GM21360 (cell line): ENCODE measurements around the gene MOCS1.

ENCODE experiments used
- ATAC-seq: cut with Tn5 transposase; IDR thresholded peaks from one replicate; pipeline ENCODE4 v1.9.1; 2021; ENCODE audit warnings: mild to moderate bottlenecking, moderate library complexity; ENCODE audit not compliant: unreplicated experiment

The MOCS1 gene

DNA sequence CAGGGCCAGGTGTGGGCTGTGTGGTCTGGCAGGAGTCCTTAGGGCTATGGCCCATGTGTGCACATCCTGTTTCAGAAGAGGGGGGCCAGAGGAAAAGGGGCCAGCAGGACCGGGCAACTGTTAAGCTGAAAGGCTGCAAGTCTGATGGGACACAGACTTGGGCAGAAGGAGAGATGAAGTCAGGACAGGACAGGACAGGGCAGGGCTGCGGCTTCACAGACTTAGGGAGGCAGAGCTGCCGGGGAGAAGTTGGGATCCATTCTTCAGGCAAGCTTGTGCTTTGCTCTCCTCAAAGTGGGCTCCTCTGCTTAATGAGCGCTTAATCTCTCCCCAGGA is 28.7 kb downstream of the MOCS1 start:
- no peak for ATAC-seq

DNA sequence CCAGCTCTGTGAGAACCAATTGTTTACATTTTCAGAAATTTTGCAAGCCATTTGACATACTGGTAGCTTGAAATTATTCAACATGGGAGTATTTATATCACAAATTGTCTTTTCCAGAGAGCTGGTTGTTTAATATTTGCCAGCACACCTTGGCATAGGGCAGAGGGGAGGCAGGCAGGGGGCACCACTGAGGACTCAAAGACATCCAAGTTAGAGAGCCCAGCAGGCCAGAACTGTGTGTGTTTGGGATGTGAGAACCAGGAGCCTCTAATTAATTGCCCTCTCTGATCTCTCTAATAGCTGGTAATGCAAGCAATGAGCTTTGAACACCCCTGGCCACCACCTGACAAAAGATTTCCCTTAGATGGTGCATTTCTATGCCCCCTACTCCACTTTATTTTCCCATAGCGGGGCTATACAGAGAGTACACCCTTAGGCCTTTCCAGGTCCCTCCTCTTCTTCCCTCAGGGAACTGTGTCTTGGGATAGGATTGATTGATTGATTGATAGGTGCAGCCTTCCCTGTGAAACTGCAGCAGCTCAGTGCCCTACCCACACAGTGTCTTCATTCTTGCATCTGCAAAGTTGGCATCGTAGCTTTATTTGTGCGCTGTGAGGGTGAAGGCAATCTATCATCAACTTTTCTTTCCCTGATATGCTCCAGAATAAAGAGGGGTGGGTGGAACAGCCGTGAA is 29.2 kb downstream of the MOCS1 start:
- ATAC-seq: no peak

DNA sequence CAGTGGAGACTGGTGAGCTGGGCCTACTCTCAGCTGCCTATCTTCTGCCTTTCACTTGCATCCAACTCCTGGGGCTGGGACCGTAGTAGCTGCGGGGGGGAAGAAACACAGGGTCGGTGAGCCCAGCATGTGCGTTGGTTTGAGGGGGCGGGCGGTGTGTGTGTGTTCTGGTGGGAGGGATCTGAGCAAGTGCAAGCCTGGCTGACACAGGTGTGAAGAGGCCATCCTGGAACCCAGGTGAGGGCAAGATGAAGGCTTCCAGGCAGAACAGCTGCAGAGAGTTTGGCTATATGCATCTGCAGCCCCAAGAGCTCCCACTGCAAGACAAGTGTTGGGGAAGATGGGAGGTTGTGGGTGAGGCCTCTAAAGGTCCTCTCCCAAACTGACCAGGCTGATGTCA is 30.6 kb downstream of the MOCS1 start:
- no peak for ATAC-seq

DNA sequence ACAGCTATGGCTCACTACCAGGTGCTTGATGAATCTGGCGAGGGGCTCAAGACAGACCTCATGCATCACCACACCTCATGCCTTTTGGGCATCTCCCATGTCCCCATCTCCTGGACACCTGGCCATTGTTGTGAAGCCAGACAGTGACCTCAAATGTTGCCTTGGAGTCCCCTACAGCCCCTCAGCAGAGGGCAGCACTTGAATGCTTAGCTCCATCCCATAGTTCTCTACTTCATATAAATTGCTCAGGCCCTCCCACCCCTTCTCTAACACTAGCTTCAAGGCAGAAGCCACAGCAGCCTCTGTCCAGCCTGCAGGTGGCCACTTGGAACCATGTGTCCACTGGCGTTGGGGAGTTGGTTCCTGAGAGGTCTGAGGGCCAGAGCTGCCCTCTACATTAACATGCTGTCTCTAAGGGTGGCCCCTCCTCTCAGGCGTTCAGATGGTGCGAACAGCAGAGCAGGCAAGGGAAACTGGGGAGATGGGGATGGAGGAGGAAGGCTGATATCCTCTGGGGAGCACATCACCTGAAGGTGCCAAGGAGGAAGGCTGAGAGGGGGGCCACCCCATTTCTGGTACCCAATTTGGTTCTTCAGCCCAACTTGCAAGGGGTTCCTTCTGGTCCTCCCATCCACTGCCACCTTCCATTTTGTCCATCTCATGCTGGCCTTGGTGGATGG is 31.3 kb downstream of the MOCS1 start:
- ATAC-seq: no peak

DNA sequence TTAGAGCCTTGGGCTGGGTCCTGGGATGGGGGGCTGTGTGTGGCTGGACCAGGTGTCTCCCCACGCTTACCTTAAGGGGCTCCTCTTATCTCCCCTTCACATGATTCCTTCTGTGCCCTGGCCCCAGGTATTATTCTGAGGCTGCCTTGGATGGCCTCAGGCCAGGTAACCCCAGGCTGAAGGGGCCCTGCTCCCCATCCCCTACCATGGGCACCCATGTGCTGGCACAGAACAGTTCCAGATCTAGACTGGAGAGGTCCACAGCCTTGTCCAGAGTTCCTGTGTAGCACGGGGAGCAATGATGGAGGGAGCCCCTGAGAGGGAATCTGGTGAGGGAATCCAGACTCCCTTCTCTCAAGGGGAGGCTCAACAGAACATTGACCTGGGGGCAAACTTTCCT is 32.1 kb downstream of the MOCS1 start:
- ATAC-seq: no peak

DNA sequence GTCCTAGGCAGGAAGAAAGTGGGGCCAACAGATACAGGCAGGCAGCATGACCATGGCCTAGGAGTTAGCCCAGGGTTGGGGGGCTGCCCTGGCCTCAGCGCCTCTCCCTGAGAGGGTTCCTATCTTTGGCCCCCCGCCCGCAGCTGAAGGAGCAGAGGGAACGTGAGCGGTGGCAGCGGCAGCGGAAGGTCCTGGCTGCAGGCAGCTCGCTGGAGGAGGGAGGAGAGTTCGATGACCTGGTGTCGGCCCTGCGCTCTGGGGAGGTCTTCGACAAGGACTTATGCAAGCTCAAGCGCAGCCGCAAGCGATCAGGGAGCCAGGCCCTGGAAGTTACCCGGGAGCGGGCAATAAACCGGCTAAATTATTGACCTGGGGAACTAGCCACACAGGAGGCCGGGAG is 32.6 kb downstream of the MOCS1 start:
- no peak for ATAC-seq

DNA sequence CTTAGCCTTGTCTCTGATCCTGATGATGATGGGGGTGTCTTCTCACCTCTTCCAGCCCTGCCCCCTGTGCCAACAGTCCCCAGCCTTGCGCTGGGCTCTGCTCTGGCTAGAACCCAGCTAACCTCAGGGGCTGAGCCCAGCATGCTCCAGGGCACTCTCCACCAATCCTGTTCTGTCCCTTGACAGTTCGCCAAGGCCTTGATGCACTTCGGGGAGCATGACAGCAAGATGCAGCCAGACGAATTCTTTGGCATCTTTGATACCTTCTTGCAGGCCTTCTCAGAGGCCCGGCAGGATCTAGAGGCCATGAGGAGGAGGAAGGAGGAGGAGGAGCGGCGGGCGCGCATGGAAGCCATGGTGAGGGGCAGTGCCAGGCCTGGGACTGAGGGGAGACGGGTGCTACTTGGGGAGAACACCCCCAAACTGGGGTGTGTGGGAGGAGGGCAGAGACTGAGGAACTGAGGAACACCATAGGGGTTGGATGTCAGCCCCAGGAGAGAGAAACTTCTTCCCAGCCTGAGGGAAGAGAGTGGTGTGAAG is 33.1 kb downstream of the MOCS1 start:
- ATAC-seq: no peak

DNA sequence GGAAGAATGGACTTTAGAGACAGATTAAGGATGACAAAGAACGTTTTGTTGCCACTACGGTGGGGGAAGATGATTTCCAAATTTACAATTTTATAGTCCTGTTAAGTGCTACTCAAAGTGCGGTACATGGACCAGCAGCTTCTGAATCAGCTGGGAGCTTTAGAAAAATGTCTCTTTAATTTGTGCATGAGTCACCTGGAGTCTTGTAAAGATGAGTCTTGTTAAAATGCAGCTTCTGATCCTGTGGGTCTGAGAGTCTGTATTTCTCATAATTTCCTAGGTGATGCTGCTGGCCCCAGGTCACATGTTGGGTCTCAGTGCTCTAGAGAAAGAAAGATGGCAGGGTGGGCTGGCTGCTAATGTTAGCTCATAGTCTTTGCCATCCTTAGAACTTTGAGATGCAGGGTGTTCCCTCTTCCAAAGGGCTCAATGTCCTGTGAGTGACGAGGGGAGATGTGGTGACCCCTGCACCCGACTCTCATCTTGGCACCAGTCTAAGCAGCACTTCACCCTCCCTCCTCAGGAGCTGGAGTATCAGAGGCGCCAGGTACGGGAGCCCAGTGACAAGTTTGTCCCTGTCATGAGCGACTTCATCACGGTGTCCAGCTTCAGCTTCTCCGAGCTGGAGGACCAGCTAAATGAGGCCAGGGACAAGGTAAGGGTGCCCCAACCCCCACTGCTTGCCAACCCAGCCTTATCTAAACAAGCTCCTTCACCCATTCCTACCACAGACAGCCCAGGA is 34.5 kb downstream of the MOCS1 start:
- ATAC-seq: no peak

DNA sequence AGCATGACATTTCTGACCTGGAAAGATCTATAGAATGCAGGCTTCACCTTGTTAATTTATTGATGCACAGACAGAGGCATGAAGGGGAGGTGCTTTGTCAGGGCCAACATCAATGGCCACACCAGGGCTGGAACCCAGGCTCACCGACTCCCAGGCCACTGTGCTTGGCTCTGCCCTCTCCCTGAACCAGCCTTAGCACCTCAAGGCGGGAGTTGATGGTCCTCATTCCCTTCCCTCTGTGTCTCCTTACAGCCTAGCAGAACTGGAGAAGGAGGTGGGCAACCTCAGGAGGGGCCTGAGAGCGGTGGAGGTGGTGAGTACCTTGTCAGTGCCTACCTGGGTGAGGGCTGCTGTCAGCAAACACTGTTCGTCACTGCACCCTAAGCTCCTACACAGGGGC is 35.6 kb downstream of the MOCS1 start:
- ATAC-seq: no peak

DNA sequence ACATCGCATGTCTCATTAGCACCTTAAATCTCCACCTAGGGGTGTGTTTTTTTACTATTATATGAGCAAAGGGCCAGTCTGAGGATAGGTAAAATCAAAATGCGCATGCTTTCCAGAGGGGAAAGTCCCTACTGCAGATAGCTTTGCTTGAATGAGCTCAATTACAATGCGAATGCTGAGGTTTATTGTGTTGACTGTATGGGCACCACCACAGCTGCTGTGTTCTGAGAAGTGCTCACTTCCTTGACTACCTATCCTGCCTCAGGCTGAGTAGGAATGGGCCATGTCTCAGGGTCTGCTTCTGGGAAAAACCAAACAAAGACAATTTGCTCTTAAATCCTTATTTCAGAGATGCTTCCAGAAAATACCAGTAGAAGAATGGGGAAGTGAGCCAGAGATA is 36.6 kb downstream of the MOCS1 start:
- no peak for ATAC-seq

DNA sequence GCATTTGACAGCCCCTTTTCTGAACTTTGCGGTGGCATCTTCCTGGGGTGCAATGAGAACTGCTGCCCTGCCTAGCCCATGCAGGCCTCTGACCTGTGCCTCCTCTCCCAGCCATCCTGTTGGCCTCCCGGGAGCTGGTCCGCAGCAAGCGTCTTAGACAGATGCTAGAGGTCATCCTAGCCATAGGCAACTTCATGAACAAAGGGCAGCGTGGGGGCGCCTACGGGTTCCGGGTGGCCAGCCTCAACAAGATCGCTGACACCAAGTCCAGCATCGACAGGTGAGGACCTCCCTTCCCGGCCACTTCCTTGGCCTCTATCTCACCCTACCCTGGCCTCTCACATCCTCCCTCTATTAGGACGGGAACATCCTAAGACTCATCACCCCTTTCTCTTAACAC is 37.6 kb downstream of the MOCS1 start:
- no peak for ATAC-seq

DNA sequence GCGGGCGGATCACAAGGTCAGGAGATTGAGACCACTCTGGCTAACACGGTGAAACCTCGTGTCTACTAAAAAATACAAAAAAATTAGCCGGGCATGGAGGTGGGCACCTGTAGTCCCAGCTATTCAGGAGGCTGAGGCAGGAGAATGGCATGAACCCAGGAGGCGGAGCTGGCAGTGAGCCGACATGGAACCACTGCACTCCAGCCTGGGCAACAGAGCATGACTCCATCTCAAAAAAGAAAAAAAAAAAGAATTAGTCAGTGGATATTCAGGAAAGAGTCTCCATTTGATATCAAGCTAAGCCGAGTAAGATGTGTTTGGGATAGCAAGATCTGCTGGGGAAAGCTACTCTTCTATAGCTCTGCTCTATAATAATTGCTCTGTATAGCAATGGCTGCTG is 41.0 kb downstream of the MOCS1 start:
- ATAC-seq: no peak

DNA sequence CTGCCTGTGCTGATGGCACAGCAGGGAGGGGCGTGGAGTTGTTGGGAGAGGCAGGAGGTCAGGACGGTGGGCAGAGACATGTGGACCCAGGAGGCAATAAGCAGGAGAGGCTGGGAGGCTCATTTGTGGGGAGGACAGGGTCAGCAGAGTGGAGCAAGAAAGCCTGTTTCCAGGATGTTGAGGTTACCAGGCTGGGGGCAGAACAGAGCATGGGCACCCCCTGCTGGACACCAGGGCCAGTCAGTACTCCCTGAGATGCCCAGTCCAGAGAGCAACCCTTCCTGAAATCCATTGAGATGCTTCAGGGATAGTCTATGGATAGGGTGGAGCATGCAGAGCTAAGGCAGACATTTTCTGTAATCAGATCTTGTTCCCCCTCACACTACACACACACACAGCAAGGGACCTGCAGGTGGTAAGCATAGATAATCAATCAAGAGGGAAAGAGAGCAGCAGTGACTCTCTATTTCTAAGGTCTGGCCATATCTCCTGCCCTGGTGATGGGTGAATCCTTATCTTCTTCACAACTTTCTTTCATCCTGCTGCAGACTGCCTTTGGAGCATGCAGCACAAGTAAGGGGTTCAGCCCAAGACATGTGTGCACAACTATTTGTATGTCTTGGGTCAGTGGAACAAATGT is 41.7 kb downstream of the MOCS1 start:
- no peak for ATAC-seq

DNA sequence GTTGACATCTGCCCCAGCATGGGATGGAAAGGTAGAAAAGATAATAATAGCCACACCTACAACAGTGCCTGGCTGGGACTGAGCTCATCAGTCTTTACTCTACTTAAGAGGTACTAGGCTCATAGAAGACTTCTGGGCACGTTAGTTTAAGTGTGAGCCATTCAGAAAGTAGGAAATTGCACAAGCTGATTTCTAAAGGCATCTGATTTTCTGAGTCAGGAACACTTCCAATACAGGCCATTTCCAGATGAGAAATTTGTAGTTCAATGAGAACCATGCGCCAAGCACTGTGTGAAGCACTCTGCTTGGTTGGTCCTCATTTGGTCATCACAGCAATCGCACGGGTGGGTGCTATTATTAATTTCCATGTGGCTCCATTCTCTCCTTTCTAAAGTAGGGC is 42.3 kb downstream of the MOCS1 start:
- ATAC-seq: no peak

DNA sequence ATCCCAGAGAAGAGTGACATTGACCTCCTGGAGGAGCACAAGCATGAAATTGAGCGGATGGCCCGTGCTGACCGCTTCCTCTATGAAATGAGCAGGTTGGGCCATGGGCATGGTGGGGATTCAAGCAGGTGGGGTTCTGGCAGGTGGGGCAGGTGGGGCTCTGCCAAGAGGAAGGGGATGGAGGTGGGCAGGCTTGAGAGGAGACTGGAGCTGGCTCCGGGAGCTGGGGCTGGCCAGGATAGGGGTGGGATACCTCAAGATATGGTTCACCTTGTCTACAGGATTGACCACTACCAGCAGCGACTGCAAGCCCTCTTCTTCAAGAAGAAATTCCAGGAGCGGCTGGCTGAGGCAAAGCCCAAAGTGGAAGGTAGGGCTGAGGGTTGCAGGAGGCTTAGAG is 42.9 kb downstream of the MOCS1 start:
- ATAC-seq: no peak

DNA sequence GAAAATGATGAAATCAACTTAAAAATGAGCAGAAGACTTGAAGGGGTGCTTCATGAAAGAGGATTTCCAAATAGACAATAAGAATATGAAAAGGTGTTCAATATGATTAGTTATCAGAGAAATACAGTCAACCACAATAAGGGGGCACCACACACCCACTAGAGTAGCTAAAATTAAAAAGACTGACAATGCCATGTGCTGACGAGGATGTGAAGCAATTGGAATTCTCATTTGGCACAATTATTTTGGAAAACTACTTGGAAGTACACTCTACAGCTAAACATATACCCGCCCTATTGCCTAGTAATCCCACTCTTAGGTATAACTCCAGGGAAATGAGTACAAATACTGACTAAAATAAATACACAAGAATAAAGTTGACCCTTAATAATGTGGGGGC is 45.0 kb downstream of the MOCS1 start:
- no peak for ATAC-seq

DNA sequence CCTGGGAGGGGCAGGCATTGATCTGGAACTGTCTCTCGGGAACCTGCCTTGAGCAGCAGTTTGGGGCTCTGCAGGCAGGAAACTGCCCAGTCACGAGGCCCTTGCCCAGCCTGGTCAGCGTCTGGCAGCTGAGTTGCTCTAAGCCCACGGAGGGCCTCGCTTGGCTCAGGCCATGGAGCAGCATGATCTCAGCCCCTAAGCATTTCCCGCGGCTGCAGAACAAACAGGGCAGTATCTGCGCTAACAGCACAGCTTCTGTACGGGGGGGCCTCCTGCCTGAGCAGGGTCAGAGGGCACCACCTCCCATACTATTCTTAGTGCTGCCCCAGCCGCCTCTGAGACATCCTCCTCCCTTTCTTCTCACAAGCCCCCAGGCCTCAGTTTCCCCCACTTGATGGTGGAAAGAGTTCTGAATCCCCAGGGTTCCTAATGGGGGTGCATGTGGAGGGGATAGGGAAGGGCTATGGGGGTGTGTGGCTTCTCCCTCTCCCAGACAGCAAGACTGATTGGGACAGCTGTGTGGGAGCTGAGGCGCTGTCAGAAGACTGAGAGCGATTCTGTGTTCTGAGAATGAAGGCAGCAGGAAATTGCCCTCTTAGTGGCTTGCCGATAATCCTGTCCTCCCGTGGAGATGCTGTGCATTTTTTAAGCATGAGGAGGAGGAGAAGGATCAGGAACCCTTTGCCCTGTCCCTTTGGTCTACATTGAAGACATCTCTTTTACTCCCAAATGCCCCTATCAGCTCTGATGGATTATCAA is 46.4 kb downstream of the MOCS1 start:
- ATAC-seq: no peak

DNA sequence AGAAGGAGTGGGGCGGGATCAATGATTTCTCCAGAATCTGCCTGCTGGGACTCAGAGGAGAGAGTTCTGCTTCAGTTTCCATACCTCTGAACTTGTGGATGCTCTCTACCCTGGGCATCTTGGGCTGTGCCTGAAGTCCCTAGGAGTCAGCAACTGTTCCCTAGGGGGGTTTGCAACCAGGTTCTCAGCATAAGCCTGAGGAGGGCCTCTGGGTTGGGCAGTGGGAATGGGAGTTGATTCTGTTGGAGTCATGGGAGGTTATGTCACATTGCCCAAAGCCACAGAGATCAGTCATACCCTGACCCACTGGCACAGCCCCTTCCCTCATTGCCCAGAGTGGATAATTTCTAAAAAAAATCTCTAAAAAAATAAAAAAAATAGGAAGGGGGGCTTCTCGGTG is 47.4 kb downstream of the MOCS1 start:
- ATAC-seq: no peak

DNA sequence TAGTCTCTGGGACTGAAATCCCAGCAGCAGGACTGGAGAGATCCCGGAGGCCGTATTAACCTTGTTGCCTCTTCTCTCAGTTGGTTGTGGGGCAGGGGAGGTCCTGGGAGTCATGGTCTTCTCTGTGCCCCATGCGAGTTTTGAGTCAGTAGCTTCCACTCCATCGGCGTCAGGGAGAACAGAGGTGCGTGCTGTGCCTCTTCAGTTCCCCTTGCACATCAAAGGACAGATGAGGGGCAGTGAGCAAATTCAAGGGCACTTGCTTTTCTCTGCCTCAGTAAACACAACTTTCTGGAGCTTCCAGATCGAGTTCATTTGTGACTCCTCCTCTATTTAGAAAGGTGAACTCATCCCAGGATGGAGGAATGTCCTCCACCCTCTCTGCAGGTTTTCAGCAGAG is 48.6 kb downstream of the MOCS1 start:
- no peak for ATAC-seq

DNA sequence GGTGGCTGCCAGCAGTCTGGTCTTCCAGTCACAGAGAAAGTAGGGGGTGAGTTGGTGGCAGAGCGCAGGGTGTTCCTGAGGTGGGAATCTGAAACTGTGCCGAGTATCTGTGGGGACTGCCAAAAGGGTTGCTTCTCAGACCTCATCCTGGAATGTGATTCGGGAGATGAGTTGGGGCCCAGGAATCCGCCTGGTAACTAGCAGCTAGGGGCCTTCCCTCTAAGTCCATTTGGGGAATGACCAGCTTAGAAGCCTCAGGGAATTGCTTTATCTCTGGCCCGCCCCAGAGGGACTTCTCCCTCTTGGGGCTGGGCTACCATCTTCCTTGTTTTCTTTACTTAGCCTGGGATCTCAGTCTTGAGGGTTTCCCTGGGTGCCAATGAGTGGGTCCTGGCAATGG is 49.6 kb downstream of the MOCS1 start:
- no peak for ATAC-seq

DNA sequence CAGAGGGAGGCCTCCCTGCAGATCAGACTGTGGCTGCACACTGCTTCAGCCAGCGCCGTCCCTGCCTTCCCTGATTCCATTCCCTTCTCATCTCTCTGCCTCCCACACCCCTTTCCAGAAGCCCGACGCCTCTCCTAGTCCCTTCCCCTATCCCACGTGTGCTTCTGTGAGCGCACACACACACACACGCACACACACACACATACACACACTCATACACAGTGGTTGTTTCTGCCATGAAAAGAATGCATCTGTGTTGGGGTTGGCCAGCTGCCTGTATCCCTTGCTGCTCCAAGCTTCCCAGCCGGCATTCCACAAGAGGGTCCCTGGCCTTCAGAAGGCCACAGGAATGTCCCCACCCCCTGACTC is 51.7 kb downstream of the MOCS1 start:
- no peak for ATAC-seq
